GM18505 (cell line): ENCODE results near the gene MACROD2.
"Not testable (repeated sequence)": the region's sequence is repeated elsewhere in the genome, so short reads cannot be mapped to it uniquely, and the experiment has no call there.

Experiments
- ATAC-seq: cut with Tn5 transposase; IDR thresholded peaks from one replicate; pipeline ENCODE4 v1.9.1; 2021; ENCODE audit not compliant: unreplicated experiment
- POLR2A ChIP-seq: IDR thresholded peaks from 4 replicates; pipeline ENCODE4 v1.6.1; 2011; ENCODE audit warnings: borderline replicate concordance; ENCODE audit not compliant: insufficient read depth, insufficient read length; ENCODE audit errors: extremely low read depth

Gene MACROD2

DNA sequence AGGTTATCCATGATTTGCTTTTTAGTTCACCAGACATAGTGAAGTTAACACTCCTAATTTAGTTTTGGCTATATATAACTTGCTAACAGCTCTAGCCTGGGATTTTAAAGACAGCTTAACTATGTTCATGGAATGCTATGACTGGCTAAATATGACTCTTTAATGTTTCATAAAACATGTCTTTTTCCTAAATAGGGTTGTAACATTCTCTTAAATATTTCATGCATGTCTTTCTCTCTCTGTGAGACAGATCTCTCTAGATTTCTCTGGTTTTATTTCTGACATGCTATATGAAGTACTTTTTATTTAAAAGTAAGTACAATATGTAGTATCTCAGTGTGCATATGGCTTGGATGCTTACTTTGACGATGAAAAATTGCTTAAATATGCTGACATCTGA is 35.7 kb downstream of the MACROD2 start:
- TF ChIP-seq POLR2A: no peak

DNA sequence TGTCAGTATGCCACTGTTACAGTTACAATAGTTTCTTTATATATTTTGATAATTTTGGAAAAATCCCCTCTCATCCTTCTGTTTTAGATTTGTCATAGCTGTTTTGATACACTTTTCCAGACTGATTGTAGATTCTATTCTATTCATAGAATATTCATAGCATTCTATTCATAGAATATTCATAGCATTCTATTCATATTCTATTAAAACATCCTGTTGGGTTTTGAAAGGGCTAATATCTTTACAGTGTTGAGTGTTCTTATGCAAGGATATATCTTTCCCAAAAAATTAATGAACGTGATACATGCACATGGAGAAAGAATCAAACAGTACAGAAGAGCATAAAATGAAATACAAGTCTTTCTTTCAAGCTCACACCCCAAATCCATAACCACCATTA is 38.0 kb downstream of the MACROD2 start:
- no peak for TF ChIP-seq POLR2A
- ATAC-seq: no peak

More for the DNA sequence above, 35.7 kb downstream of the MACROD2 start:
- ATAC-seq: no peak

DNA sequence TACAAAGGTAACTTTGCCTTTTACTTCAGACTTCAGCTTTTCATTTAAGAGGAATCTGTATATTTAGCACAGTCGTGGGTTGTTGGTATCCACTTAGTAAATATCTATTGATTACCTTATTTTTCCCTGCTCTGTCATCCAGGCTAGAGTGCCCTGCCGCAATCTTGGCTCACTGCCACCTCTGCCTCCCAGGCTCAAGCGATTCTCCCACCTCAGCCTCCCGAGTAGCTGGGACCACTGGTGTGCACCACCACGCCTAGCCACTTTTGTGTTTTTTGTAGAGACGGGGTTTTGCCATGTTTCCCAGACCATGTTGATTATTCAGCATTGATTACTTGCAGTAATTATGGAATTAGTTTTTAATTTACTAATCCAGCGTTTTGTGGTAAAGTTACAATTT is 41.3 kb downstream of the MACROD2 start:
- TF ChIP-seq POLR2A: no peak
- no peak for ATAC-seq

DNA sequence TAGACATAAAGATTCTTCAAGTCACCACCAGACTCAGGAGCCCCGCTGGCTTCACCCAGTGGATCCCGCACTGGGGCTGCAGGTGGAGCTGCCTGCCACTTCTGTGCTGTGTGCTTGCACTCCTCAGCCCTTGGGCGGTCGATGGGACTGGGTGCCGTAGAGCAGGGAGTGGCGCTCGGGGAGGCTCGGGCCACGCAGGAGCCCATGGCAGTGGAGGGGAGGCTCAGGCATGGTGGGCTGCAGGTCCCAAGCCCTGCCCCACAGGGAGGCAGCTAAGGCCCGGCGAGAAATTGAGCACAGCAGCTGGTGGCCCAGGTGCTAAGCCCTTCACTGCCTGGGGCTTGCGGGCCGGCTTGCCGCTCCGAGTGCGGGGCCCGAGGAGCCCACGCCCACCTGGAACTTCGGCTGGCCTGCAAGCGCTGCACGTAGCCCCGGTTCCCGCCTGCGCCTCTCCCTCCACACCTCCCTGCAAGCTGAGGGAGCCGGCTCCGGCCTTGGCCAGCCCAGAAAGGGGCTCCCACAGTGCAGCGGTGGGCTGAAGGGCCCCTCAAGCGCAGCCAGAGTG is 49.5 kb downstream of the MACROD2 start:
- ATAC-seq: not testable (repeated sequence)

DNA sequence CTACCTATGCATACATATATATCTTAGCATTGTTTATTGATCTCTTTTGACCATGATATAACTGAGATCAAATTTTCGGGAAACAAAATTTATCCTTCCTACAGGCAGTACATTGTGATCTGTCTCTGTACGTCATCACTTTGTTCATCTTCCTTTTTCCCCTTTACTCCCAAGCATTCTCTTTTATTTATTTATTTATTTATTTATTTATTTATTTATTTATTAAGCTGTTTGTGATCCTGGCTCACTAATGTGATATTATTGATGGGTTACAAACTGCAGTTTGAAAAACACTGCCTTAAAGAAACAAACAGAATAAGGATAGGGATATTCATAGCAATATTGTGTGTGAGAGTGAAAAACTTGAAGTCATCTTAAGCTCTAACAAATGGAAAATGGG is 51.2 kb downstream of the MACROD2 start:
- no peak for TF ChIP-seq POLR2A
- no peak for ATAC-seq

DNA sequence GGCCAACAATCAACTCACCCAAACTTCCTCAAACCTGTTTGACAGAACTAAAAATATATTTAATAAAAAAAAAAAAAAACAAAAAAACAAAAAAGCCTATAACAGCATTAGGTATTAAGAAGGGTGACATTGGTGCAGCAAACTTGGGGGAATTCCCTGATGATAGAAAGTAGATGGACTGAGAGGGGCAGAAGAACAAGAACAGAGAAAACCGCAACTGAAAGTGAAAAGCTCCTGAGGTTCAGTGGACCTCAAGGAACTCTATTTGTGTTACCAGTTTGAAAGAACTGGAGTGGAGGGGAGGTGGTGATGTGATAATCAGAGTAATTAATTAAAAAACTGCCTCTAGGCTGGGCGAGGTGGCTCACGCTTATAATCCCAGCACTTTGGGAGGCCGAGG is 53.8 kb downstream of the MACROD2 start:
- peak; percentile 94 for ATAC-seq

DNA sequence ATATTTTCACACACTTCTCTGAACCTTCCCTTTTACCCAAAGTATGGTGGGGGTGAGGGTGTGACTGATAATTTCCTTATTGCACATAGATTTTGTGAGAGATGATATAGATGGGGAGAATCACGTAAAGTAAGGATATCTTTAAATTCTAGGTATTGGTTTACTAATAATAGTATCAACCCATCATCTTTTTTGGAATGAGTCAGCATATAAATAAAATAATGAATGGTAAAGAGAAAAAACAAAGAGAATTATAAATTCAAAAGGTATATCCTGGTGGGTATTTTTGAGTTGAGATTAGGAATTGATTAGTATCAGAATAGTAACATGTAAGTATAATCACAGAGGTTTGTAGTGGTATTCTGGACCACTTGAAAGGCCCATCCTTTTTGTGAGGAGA is 56.1 kb downstream of the MACROD2 start:
- no peak for TF ChIP-seq POLR2A
- ATAC-seq: no peak

More for the DNA sequence above, 53.8 kb downstream of the MACROD2 start:
- no peak for TF ChIP-seq POLR2A

DNA sequence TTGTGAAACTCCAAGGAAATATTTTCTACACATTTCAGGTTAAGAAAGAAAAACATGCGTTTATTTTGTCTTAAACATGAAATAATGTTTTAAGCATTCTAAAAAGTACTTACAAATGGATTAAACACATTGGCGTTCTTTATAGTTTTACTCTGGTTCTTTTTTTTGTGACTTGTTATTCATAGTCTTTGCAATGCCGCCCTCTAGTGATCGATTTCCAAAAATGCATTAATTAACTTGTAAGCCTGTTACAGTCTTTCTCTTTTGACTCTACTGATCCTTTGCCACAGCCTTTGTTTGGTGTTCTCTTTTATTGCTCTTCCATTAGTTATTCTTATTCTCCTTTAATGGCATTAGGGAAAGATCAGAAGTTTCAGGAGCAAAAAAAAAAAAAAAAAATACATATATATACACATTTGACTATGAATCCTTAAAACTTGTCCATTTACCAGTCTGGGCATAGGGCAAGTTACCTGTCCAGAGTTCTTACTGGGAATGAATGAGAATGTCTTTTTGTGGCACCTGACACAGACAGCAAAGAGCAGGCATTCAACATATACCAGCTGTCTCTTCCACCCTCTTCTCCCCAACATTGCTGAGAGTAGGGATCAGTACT is 59.9 kb downstream of the MACROD2 start:
- no peak for TF ChIP-seq POLR2A
- ATAC-seq: no peak

DNA sequence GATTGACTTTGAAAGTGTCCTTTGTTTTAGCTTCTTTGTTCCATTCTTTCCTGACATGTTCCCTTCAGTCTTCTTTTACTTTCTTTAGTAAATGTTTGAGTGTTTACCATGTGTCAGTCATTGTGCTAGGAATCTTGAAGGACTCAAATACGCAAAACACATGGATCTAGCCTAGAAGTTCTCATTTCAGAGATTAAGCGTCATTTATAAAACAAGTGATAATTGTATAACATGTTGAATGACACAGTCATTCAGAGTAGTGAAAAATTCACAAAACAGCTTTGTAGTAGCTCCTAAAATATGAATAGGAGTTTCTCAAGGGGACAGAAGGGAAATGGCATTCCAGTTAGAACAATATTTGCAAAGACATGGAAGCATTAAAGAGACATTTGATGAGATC is 66.9 kb downstream of the MACROD2 start:
- no peak for ATAC-seq
- no peak for TF ChIP-seq POLR2A

DNA sequence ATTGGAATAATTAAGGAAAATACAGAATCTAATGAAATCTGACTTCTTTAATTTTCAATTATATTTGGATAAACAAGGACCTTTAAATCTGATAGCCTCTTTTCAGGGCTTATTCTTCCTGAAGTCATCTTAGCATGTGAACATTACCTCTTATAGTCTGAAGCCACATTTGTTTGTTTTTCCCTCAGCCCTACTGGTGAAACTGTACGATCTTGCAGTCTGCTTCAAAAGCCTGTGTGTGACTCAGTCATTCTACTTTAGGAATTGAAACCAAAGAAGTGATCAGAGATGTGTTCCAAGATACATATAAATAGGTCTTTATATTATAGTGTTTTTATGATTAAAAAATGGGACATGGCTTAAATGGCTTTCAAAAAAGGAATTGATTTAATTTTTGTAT is 67.5 kb downstream of the MACROD2 start:
- no peak for TF ChIP-seq POLR2A
- ATAC-seq: no peak

DNA sequence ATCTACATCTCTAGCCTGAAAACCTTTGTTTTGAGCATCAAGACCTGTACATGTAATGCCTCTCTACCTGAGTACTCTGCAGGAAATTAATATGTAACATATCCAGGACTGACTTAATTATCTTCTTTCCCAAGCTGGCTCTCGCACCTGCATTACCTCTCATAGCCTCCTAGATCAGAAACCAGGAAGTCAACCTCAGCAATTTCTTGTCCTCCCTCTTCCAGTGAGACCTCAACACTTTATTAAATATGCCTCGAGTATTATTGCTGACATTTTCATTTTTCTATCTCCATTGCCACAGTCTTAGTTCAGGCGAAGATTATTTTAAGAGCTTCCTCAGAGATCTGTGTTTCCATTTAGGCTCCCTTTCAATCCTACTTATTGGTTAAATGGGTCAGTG is 69.0 kb downstream of the MACROD2 start:
- no peak for ATAC-seq
- no peak for TF ChIP-seq POLR2A

DNA sequence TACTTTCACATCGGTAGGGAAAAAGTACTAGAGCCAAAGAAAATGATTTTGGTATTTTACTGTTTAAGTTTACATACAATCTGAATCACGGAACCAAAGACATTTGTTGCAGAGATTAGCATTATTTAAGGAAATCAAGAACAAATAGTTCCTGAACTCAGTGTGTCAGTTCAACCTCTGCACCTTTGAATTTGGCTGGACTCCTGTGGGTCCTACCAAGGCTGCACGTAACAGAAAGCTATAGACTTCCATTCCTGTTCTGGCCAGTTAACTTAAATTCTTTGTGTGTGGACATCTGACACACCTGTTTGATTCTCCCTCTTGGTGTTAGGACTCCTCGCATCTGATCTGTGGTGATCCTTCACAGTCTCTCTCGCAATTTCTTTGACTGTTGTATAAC is 69.6 kb downstream of the MACROD2 start:
- no peak for ATAC-seq
- no peak for TF ChIP-seq POLR2A

DNA sequence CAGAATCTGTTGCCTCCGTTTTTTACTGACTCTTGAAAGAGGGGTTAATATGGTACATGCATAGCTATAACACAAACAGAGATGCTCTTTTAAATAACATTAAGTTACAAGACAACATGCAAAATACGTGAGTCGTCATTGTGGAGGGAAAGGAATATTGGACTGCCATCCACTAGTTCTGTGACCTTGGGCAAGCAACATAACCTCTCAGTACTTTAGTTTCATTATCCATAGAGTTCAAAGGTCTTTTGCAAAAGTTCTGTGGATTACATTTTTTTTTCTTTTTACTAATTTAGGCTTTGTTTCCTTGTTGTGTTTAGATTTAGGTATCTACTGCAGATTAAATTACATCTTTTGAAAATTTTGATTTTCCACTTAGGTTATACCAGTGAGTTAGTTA is 70.5 kb downstream of the MACROD2 start:
- ATAC-seq: no peak
- no peak for TF ChIP-seq POLR2A

DNA sequence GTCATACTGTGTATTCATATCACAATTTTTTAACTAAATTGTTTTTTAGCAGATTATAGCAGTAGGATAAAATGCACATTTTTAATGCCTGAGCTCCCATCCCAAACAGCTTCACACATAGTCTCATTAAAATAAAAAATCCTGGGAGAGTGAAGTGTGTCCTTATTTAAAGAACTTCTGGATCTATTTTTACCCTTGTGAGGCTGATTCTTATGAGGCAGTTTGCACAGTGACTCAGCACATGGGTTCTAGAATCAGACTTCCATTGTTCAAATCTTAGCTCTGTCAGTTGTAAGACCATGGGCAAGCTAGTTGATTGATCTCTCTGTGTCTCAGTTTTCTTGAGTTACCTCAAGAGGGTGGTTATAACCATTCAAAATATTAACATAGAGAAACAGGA is 72.3 kb downstream of the MACROD2 start:
- ATAC-seq: no peak

DNA sequence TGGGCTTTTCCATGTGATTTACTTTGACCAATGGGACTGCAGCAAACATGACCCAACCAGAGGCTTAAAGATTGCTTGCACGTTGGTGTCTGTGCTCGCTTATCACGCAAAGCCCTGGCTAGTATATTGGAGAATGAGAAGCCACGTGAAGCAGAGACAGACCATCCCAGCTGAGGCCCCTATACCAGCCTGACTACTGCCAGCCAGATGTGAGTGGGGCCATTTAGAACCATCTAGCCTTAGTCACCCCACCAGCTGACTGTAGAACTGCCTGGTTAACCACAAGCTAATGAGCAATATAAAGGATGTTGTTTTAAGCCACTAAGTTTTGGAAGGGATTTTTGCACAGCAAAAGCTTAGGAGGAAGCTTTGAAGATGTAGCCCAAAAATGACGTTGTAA is 74.5 kb downstream of the MACROD2 start:
- TF ChIP-seq POLR2A: no peak
- no peak for ATAC-seq

More for the DNA sequence above, 72.3 kb downstream of the MACROD2 start:
- no peak for TF ChIP-seq POLR2A
